GM21576 (cell line): ENCODE data around the gene AOPEP.

Experiments
- ATAC-seq: cut with Tn5 transposase; IDR thresholded peaks from one replicate; pipeline ENCODE4 v1.9.1; 2021; ENCODE audit warnings: mild to moderate bottlenecking, moderate library complexity; ENCODE audit not compliant: unreplicated experiment

Gene AOPEP

GRCh38 chr9:94713436-94714215 lies 12.9 kb upstream of the AOPEP start:
- ATAC-seq = no peak

- ATAC-seq = no peak
Observed at GRCh38 chr9:94714494-94714893, 12.0 kb upstream of the AOPEP start.

GRCh38 chr9:94717761-94718160 lies 8.7 kb upstream of the AOPEP start:
- ATAC-seq = no peak

- no peak for ATAC-seq
Observed at GRCh38 chr9:94718936-94719335, 7.6 kb upstream of the AOPEP start.

- no peak for ATAC-seq
Observed at GRCh38 chr9:94719878-94720277, 6.6 kb upstream of the AOPEP start.

- no peak for ATAC-seq
Observed at GRCh38 chr9:94720846-94721549, 5.5 kb upstream of the AOPEP start.

GRCh38 chr9:94721754-94722153 lies 4.7 kb upstream of the AOPEP start:
- no peak for ATAC-seq

GRCh38 chr9:94725293-94725692 lies 1.2 kb upstream of the AOPEP start:
- ATAC-seq = no peak

- no peak for ATAC-seq
Observed at GRCh38 chr9:94728719-94729118, 2.2 kb downstream of the AOPEP start.

GRCh38 chr9:94729199-94729598 lies 2.7 kb downstream of the AOPEP start:
- ATAC-seq = no peak

- no peak for ATAC-seq
Observed at GRCh38 chr9:94734054-94734754, 7.7 kb downstream of the AOPEP start.

- ATAC-seq = no peak
Observed at GRCh38 chr9:94736759-94737158, 10.3 kb downstream of the AOPEP start.

GRCh38 chr9:94740145-94740840 lies 13.8 kb downstream of the AOPEP start:
- ATAC-seq = no peak

- ATAC-seq = no peak
Observed at GRCh38 chr9:94741866-94742265, 15.4 kb downstream of the AOPEP start.

- no peak for ATAC-seq
Observed at GRCh38 chr9:94743035-94743954, 16.8 kb downstream of the AOPEP start.

GRCh38 chr9:94745806-94746540 lies 19.5 kb downstream of the AOPEP start:
- ATAC-seq = no peak

GRCh38 chr9:94746541-94747370 lies 20.3 kb downstream of the AOPEP start:
- no peak for ATAC-seq

GRCh38 chr9:94754976-94755475 lies 28.5 kb downstream of the AOPEP start:
- ATAC-seq = no peak
